Stimulated activated CD4-positive, alpha-beta T cell treated with anti-CD3 and anti-CD28 coated beads, Interleukin-1b, Interleukin-23, amount 100 ng/mL, for 48 hours (primary cell): ENCODE results near the gene SLA2.
"Not testable (repeated sequence)": the region's sequence is repeated elsewhere in the genome, so short reads cannot be mapped to it uniquely, and the experiment has no call there.

Experiments used
- DNase-seq: peaks from one replicate; pipeline ENCODE4 v3.0.0-alpha.2; 2020

The SLA2 gene, protein sequence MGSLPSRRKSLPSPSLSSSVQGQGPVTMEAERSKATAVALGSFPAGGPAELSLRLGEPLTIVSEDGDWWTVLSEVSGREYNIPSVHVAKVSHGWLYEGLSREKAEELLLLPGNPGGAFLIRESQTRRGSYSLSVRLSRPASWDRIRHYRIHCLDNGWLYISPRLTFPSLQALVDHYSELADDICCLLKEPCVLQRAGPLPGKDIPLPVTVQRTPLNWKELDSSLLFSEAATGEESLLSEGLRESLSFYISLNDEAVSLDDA

GRCh38 chr20:36645998-36646397 is at the start of gene SLA2:
TSS of gene SLA2 (minus strand) at chr20:36646196. CDS start at chr20:36641335, 4,861 bp downstream.
- DNase-seq = peak; percentile 66

GRCh38 chr20:36695467-36695866 is 49.5 kb upstream of the SLA2 start:
- DNase-seq = not testable (repeated sequence)

GRCh38 chr20:36688630-36689029 is 42.6 kb upstream of the SLA2 start:
- no peak for DNase-seq

GRCh38 chr20:36687850-36688249 is 41.9 kb upstream of the SLA2 start:
- no peak for DNase-seq

DNA sequence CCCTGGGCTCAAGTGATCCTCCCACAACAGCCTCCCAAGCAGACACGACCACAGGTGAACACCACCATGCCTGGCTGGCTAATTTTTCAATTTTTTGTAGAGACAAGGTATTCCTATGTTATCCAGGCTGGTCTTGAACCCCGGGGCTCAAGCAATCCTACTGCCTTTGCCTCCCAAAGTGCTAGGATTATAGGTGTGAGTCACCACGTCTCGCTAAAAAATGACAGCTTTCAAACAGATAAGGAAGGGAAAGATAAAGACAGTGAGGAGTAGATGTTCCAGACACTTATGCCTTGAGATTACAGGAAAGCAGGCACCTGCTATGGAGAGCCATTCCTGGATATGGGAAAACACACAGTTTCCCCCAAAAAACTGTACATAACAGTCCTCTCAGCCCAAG is 40.9 kb upstream of the SLA2 start:
- no peak for DNase-seq

- no peak for DNase-seq
These were observed 40.5 kb upstream of the SLA2 start for GRCh38 chr20:36686504-36686903.

GRCh38 chr20:36684747-36685146 is 38.8 kb upstream of the SLA2 start:
- DNase-seq = no peak

- no peak for DNase-seq
These were observed 36.3 kb upstream of the SLA2 start for GRCh38 chr20:36682311-36682710.

DNA sequence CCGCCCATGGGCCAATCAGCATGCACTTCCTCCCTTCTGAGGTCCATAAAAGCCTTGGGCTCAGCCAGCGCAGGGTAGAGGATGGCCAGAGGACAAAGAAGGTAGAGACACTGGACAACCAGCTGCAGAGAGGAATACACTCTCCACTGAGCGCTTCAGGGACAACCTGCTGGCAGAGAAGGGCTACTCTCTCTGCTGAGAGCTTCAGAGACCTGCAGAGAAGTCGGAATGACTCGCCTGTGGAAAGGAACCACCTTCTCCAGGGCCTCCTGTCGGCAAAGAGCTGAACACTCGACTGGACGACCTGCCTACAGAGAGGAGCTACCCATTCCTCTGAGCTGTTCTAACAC is 31.4 kb upstream of the SLA2 start:
- no peak for DNase-seq

DNA sequence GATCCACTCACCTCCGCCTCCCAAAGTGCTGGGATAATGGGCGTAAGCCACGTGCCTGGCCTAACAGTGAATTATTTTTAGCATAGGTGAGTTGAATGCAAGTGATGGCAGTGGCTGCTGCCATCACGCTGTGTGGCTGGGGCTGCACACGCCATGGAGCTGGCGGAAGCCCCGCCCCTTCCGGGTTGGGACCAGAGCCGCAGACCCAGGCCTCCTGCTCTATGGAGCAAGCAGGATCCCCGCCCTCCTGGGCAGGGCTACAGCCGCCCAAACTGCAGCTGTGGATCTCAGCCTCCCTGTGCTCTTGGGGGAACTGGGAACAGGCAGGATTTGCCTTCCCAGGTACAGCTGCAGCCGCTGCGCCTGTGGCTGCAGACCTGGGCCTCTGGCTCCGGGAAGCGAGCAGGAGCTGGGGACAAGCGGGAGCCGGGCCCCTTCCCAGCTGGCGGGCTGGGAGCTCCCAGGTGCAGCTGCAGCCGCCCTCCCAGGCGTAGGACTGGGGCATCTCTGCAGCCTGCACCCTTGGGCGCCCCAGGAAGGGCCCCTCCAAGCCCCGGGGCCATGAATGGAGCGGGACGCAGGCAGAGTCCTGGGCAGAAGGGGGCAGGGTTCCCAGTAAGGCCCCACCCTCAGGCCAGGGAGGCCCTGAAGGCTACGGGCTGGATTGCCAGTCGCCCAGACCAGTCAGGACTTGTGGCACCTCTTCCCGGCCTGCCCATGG is 30.9 kb upstream of the SLA2 start:
- DNase-seq = no peak

DNA sequence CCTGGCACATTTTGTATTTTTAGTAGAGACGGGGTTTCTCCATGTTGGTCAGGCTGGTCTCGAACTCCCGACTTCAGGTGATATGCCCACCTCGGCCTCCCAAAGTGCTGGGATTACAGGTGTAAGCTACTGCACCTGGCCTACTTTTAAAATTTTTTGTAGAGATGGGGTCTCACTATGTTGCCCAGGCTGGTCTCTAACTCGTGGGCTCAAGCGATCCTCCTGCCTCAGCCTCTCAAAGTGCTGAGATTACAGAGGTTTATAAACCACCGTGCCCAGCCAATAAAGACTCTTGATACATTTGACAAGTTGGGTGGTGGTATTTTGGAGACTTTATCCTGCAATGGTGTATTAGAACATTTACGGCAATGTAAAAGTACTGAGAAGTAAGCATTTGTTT is 29.5 kb upstream of the SLA2 start:
- not testable (repeated sequence) for DNase-seq

DNA sequence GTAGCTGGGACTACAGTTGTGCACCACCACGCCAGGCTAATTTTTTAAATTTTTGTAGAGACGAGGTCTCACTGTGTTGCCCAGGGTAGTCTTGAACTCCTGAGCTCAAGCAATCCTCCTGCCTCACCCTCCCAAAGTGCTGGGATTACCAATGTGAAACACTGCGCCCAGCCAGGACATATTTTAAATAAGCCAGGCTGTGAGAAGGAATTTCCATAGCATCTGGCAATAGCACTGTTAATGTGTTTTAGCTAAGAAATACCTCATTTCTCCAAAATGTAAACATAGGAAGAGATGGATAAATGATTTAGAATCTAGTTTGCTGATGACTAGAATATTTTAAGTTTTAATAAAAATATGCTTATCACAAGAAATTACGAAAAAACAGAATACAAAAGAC is 27.0 kb upstream of the SLA2 start:
- no peak for DNase-seq

GRCh38 chr20:36670665-36671357 is 24.8 kb upstream of the SLA2 start:
- DNase-seq = no peak

- no peak for DNase-seq
These were observed 20.3 kb upstream of the SLA2 start for GRCh38 chr20:36666181-36666740.

GRCh38 chr20:36663031-36663430 is 17.0 kb upstream of the SLA2 start:
- no peak for DNase-seq

DNA sequence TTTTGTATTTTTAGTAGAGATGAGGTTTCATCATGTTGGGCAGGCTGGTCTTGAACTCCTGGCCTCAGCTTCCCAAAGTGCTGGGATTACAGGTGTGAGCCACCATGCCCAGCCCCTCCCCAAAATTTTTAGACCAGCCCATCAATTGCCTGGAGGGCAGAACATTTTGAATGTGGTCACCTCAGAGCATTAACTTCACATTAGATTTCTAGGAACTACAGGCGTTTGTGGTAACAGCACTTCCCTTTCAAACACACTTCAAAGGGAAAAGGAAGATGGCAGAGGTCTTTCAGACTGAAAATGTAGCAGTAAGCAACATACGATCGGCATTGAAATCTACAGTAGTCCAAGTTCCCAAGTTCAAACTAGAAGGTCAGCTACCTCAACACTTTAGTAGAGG is 12.3 kb upstream of the SLA2 start:
- DNase-seq = no peak

DNA sequence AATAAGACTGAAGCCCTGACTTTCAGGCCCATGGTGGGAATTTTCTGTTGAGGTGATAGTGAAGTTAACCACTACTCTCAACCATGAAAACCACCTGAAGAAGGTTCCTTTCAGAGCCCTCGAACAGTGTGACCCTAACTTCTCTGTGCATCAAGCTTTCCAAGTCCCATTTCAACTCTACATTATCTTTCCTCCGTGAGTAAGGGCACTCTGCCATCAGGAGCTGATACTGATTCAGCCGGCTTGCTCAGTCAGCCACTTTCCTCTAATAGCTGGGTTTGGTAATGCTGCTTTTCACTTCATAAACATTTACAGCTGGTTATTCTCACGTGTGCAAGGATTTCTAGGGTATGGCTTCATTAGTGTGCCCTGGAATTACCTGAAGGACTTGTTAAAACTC is 10.7 kb upstream of the SLA2 start:
- DNase-seq = no peak

DNA sequence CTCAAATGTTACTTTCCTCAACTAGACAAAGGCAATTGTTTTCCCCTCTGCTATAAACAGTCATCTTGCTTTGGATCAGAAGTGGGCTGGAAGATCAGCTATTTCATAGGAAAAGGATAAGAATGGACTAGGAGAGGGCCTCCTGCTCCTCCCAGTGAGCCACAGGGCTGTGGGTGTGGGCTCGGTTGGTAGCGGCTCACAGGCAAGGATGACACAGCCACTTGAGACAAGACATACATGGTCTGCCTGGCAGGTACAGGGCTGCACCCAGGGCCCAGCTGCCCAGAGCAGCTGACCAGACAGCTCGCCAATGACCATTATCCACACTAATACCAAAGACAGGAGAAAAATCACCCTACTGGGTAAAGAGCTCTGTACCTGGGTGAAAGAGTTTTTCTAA is 9.0 kb upstream of the SLA2 start:
- no peak for DNase-seq

DNA sequence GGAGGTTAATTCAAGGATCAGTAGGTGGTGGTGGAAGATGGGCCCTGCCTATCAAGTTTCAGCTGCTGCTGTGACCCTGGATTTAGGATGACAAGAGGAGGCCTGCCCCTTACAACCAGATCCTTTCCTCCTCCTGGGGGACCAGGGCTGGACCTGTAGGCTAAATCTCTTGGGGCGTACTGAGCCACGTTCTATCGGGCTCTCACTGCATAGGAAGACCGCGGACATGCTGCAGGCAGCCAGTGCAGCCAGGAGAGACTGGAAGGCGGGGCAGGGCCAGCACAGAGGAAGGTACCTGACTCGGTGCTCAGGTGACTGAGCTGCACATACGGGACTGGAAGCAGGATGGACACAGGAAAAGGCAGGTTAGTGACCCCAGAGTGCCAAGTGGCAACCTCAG is 8.5 kb upstream of the SLA2 start:
- no peak for DNase-seq

DNA sequence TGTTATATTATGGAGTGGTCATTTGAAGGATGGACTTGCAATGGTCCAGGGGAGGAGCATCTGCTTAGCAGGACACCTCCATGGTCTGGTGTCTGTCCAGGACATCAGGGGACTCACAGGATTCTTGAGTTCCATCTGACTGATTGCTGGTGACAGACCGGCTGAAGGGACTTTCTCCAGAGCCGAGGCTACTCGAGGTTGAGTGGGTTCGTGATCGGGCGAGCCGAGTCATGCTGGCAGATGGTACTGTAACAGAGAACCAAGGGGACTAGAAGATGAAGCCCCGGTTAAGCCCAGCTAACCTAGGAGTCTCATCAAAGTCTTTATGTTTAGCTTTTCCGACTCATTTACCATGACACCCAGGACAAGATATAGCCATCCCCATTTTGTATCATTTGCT is 7.5 kb upstream of the SLA2 start:
- DNase-seq = no peak

- no peak for DNase-seq
These were observed 1.5 kb upstream of the SLA2 start for GRCh38 chr20:36647196-36648121.

- no peak for DNase-seq
These were observed 682 bp upstream of the SLA2 start for GRCh38 chr20:36646678-36647077.

- no peak for DNase-seq
These were observed 643 bp downstream of the SLA2 start for GRCh38 chr20:36645353-36645752.
